ENCODE data around the gene DSCAM. TPM values are rescaled to one million over a fixed set of nuclear protein-coding genes. Genes with fewer than 3 reads are reported as not detected.

DSCAM gene
- total and polyA plus RNA-seq, 2 donors (not counting 1 experiment from before 2014, with no cell fraction given) = not detected

GRCh38 chr21:40139636-40140035 is 707.3 kb downstream of the DSCAM start:
- Mint-ChIP-seq H3K27me3 (no peaks in the 10 kb centered on the region), H3K4me1 (no peaks in the 10 kb centered on the region), H3K27ac (no peak overlapping the region), H3K4me3 (no peak overlapping the region), H3K9me3 (ENCODE audit: insufficient read depth) (no peaks in the 10 kb centered on the region)
- intact Hi-C loops (cut with micrococcal nuclease) = no loop called here
- ChIA-PET CTCF (no interaction called here), POLR2A (no interaction called here)
- TF ChIP-seq EZH2 (IDR thresholded peaks at IDR 0.05; ENCODE audit: borderline replicate concordance, insufficient read depth, low read depth, low read length, poor library complexity, severe bottlenecking) = no peak
- TF ChIP-seq CTCF (IDR thresholded peaks at IDR 0.05) = no peak
- no peak overlapping the region for H3K27ac ChIP-seq (ENCODE audit: low read length in 2 of 2)
- peaks cover 0 to 13% (median 0%) of the 10 kb centered on the region in 3 donors for H3K9me3 ChIP-seq (ENCODE audit: control extremely low read depth in 1 of 3, control insufficient read depth in 2 of 3, insufficient read depth in 1 of 3, low read length in 2 of 3)
- no peak for ATAC-seq (ENCODE audit: low read depth)
- H3K79me2 ChIP-seq (ENCODE audit: control insufficient read depth, insufficient read depth, low read length) = no peaks in the 10 kb centered on the region
- H3K36me3 ChIP-seq (replicated peaks in 1 of 2; ENCODE audit: control extremely low read depth in 1 of 2, control insufficient read depth in 1 of 2, extremely low read depth in 1 of 2, insufficient read depth in 2 of 2, low read length in 1 of 2) = no peaks in the 10 kb centered on the region
- no peak for DNase-seq
- no peaks in the 10 kb centered on the region for H3K27me3 ChIP-seq (replicated peaks in 1 of 4; ENCODE audit: control extremely low read depth in 1 of 4, control insufficient read depth in 3 of 4, insufficient read depth in 4 of 4, low read length in 3 of 4)
- H4K20me1 ChIP-seq (ENCODE audit: control insufficient read depth, insufficient read depth, low read length, poor library complexity, severe bottlenecking) = no peaks in the 10 kb centered on the region
- H3K4me1 ChIP-seq (ENCODE audit: control insufficient read depth in 2 of 2, insufficient read depth in 2 of 2, low read length in 2 of 2) = no peaks in the 10 kb centered on the region
- 84% methylated on average over 5 of the region's 5 CpGs for WGBS (ENCODE audit: insufficient coverage)
- no peak overlapping the region for H3K4me2 ChIP-seq (replicated peaks; ENCODE audit: low read depth, low read length, poor library complexity, severe bottlenecking)
- H3K4me3 ChIP-seq (ENCODE audit: control extremely low read depth in 1 of 5, extremely low read depth in 1 of 5, insufficient read depth in 1 of 5, low read depth in 2 of 5, low read length in 4 of 5) = no peak overlapping the region
- no peak overlapping the region for H2AFZ ChIP-seq (ENCODE audit: insufficient read depth, low read depth, low read length, poor library complexity, severe bottlenecking)
- no peak overlapping the region for H3K9ac ChIP-seq (ENCODE audit: low read length)

GRCh38 chr21:40136571-40136970 is 710.4 kb downstream of the DSCAM start:
- no peaks in the 10 kb centered on the region for H3K4me1 ChIP-seq (ENCODE audit: control insufficient read depth in 2 of 2, insufficient read depth in 2 of 2, low read length in 2 of 2)
- Mint-ChIP-seq H3K27me3 (no peaks in the 10 kb centered on the region), H3K4me1 (no peaks in the 10 kb centered on the region), H3K27ac (no peak overlapping the region), H3K4me3 (no peak overlapping the region), H3K9me3 (ENCODE audit: insufficient read depth) (peaks cover 4% of the 10 kb centered on the region)
- no peaks in the 10 kb centered on the region for H4K20me1 ChIP-seq (ENCODE audit: control insufficient read depth, insufficient read depth, low read length, poor library complexity, severe bottlenecking)
- POLR2A ChIA-PET = no interaction called here
- DNase-seq = no peak
- H3K4me2 ChIP-seq (replicated peaks; ENCODE audit: low read depth, low read length, poor library complexity, severe bottlenecking) = no peak overlapping the region
- H3K4me3 ChIP-seq (ENCODE audit: control extremely low read depth in 1 of 5, extremely low read depth in 1 of 5, insufficient read depth in 1 of 5, low read depth in 2 of 5, low read length in 4 of 5) = no peak overlapping the region
- WGBS (ENCODE audit: insufficient coverage) = 98% methylated on average over 5 of the region's 7 CpGs
- CTCF ChIA-PET = no interaction called here
- no peak overlapping the region for H3K9ac ChIP-seq (ENCODE audit: low read length)
- H3K27me3 ChIP-seq (replicated peaks in 1 of 4; ENCODE audit: control extremely low read depth in 1 of 4, control insufficient read depth in 3 of 4, insufficient read depth in 4 of 4, low read length in 3 of 4) = no peaks in the 10 kb centered on the region
- no peaks in the 10 kb centered on the region for H3K79me2 ChIP-seq (ENCODE audit: control insufficient read depth, insufficient read depth, low read length)
- peaks cover 0 to 19% (median 0%) of the 10 kb centered on the region in 3 donors for H3K9me3 ChIP-seq (ENCODE audit: control extremely low read depth in 1 of 3, control insufficient read depth in 2 of 3, insufficient read depth in 1 of 3, low read length in 2 of 3)
- ATAC-seq (ENCODE audit: low read depth) = no peak
- H3K27ac ChIP-seq (ENCODE audit: low read length in 2 of 2) = no peak overlapping the region
- H3K36me3 ChIP-seq (replicated peaks in 1 of 2; ENCODE audit: control extremely low read depth in 1 of 2, control insufficient read depth in 1 of 2, extremely low read depth in 1 of 2, insufficient read depth in 2 of 2, low read length in 1 of 2) = no peaks in the 10 kb centered on the region
- H2AFZ ChIP-seq (ENCODE audit: insufficient read depth, low read depth, low read length, poor library complexity, severe bottlenecking) = no peak overlapping the region
- no peak for TF ChIP-seq CTCF (IDR thresholded peaks at IDR 0.05)
- TF ChIP-seq EZH2 (IDR thresholded peaks at IDR 0.05; ENCODE audit: borderline replicate concordance, insufficient read depth, low read depth, low read length, poor library complexity, severe bottlenecking) = no peak
- intact Hi-C loops (cut with micrococcal nuclease) = no loop called here
